Prostate gland (tissue), 2 donors: ENCODE measurements around the gene PPY. TPM values are rescaled to one million over a fixed set of nuclear protein-coding genes. Genes with fewer than 3 reads are reported as not detected.
A peak's percentile ranks its signal among the peaks of the same experiment; 100 is the strongest.

Source experiments
- DNase-seq: peaks from one replicate; pipeline ENCODE4 v3.0.0-alpha.2; 2019; ENCODE audit warnings: low spot score
- H3K27ac ChIP-seq, 2 donors: fragments of 200-600 bp; sonication (generic); 2 replicates each; pipeline ENCODE4 v1.5.1; 2017 to 2019
- H3K27me3 ChIP-seq: fragments of 200-600 bp; sonication (generic); replicated peaks from 2 replicates; pipeline ENCODE4 v1.5.1; 2019; ENCODE audit not compliant: insufficient read depth
- H3K36me3 ChIP-seq, 2 donors: fragments of 200-600 bp; sonication (generic); 1 replicate in 1 of 2; 2 replicates in 1 of 2; pipeline versions ENCODE4 v1.5.1 to v1.8.1; 2017 to 2019
- H3K4me1 ChIP-seq: fragments of 200-600 bp; sonication (generic); replicated peaks from 2 replicates; pipeline ENCODE4 v1.5.1; 2019
- H3K4me3 ChIP-seq, 2 donors: fragments of 200-600 bp; sonication (generic); 2 replicates each; pipeline ENCODE4 v1.5.1; 2017 to 2019
- H3K9me3 ChIP-seq: fragments of 200-600 bp; sonication (generic); 2 replicates; pipeline ENCODE4 v1.5.1; 2017
- POLR2A ChIP-seq: fragments of 450-650 bp; IDR thresholded peaks from one replicate; pipeline ENCODE4 v1.6.1; 2016; ENCODE audit warnings: antibody characterized with exemption, mild to moderate bottlenecking
- POLR2AphosphoS5 ChIP-seq: sonication (generic); formaldehyde crosslinking; IDR thresholded peaks from one replicate; pipeline ENCODE4 v1.6.1; 2017; ENCODE audit warnings: antibody characterized with exemption
- WGBS: methylation state at CpG from one replicate; pipeline ENCODE4 v1.1.5; 2018; 5-methylcytosine and 5-hydroxymethylcytosine counted together
- intact Hi-C: fragments of 100-400 bp; cut with DNase I; formaldehyde crosslinking; loops from one replicate; pipeline ENCODE4 v1.14.2; 2022
- total RNA-seq, 2 donors: library from RNA; depleted of rRNA; stranded (reverse); fragments of >200 nt; gene quantifications; one replicate each; pipeline ENCODE4 v1.1.0, GENCODE V29; 2016
- TF ChIP-seq, protein P1 (sequence below), 4 experiments: fragments of 200-600 bp in 2 of 4; fragments of 450-650 bp in 2 of 4; sonication (generic) in 2 of 4; IDR thresholded peaks; 1 replicate in 3 of 4; 2 replicates in 1 of 4; pipeline ENCODE4 v1.5.1; 2016 to 2019; ENCODE audit warnings: antibody characterized with exemption in 4 of 4, mild to moderate bottlenecking in 2 of 4, moderate library complexity in 2 of 4

Gene PPY
- total RNA-seq, 2 donors from 2014 or later = not detected

DNA sequence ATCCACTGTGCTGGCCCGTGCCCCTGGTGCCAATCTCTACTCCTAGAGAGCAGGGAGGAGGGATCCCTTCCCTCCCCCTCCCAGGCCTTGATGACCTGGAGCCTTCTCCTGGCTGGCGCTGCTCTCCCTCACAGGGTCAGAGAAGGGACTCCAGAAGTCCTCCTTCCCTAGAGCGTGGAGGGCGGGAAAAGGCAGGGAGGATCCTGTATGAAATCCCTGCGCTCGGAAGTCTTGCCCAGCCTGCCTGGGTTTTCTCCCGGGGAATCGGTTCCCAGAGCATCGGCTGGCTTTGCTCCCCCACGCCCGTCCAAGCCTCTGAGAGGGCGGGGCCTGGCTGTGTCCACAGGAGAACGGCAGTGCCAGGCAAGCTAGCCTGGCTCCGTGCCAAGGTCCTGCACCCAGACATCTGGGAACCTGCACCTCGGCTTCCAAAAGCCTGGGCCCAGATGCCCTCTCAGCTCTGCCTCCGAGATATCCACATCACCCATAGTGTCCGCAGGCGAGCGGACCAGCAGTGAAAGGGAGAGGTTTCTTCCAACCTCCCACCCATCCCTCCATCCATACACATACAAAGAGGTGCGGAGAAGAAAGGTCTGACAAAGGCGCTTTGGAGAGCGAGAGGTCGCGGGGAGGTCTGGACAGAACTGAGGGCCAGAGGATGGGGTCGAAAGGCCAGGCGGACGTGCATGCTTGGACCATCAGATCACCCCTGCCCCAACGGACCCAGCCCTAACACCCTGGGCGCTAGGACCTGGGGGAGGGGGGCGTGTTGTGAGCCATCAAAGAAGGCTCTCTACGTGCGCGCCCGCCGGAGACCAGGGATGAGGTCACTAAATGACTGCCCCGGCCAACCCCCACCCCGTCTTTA is 36.1 kb downstream of the PPY start:
- peak overlapping the region; percentile 79 to 86 for H3K27ac ChIP-seq
- peaks cover 6% of the 10 kb centered on the region for H3K4me1 ChIP-seq
- no peaks in the 10 kb centered on the region for H3K9me3 ChIP-seq
- 4% methylated on average over 37 of the region's 37 CpGs for WGBS
- peak overlapping the region; percentile 52 to 56 for H3K4me3 ChIP-seq
- no peaks in the 10 kb centered on the region for H3K36me3 ChIP-seq
- no peaks in the 10 kb centered on the region for H3K27me3 ChIP-seq
- DNase-seq = no peak
- intact Hi-C loops = no loop called here
- TF ChIP-seq POLR2A = no peak
- no peak for TF ChIP-seq POLR2AphosphoS5
- TF ChIP-seq, protein P1, sequence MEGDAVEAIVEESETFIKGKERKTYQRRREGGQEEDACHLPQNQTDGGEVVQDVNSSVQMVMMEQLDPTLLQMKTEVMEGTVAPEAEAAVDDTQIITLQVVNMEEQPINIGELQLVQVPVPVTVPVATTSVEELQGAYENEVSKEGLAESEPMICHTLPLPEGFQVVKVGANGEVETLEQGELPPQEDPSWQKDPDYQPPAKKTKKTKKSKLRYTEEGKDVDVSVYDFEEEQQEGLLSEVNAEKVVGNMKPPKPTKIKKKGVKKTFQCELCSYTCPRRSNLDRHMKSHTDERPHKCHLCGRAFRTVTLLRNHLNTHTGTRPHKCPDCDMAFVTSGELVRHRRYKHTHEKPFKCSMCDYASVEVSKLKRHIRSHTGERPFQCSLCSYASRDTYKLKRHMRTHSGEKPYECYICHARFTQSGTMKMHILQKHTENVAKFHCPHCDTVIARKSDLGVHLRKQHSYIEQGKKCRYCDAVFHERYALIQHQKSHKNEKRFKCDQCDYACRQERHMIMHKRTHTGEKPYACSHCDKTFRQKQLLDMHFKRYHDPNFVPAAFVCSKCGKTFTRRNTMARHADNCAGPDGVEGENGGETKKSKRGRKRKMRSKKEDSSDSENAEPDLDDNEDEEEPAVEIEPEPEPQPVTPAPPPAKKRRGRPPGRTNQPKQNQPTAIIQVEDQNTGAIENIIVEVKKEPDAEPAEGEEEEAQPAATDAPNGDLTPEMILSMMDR (IDR thresholded peaks at IDR 0.05) = no peak

DNA sequence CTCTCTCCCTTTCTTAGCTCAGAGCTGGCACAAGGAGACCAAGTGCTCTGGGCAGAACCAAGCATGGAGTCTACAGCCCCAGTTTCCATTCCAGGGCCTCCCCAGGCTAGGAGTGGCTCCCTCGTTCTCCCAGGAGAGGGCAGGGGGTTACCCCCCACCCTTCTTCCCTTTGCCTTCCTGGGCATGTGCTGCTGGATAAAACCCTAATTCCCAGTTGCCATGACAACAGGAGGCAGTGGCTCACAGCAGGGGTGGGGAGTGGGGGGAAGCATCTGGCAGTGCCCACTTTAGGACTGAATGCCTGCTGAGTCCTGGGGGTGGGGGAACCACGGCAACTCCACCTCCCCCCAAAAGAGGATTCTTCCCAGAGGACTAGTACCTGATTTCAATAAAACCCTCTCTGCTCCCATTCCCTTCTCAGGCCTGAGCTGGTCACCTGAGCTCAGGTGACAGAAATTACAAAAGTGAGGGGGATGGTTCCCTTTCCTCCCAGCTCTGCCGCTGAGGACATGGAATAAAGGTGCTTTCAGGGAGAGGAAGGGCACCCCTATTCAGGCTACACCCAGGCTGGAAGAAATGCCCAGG is 36.8 kb downstream of the PPY start:
- TF ChIP-seq POLR2A = no peak
- TF ChIP-seq, protein P1 (IDR thresholded peaks at IDR 0.05) = no peak
- TF ChIP-seq POLR2AphosphoS5 = no peak
- Histone ChIP-seq H3K4me3 (peak overlapping the region in 1 of 2 donors; percentile 52), H3K4me1 (peaks cover 6% of the 10 kb centered on the region), H3K36me3 (no peaks in the 10 kb centered on the region), H3K27ac (peak overlapping the region; percentile 79 to 86), H3K9me3 (no peaks in the 10 kb centered on the region), H3K27me3 (no peaks in the 10 kb centered on the region)
- DNase-seq = no peak
- 43% methylated on average over 3 of the region's 3 CpGs for WGBS
- intact Hi-C loops = no loop called here

DNA sequence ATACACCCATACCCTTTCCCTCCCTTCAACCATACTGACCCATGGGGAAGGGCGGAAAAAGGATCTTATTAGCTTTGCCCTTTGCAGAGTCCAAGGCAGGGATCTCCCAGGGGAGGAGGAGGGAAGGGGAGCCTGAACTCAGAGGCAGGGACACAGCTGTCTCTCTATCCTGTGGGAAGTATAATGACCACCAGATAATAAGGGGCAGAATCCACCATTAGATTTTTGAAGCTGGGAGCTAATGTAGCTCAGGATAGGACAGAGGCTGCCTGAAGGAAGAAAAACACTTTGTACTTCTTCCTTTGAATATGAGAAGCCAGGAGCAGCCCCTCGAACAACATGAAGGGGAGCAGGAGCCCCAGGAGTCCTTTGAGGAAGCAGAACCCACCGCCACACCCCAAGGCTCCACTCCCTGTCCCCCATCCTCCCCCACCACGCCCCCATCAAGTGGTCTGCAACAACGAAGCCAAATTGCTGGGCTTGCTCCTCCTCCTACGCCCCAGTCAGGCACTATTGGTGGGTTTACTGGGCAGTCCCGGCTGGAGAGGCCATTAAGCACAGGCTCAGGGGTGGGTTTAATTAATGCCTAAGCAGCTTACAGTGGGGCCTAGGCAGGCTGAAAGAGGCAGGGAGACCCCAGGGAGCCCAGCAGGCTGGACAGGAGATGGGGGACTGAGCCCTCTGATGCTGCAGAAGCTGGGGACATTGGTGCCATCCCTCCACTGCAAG is 40.3 kb downstream of the PPY start:
- DNase-seq = no peak
- WGBS = 62% methylated on average over 7 of the region's 7 CpGs
- no peaks in the 10 kb centered on the region for H3K27me3 ChIP-seq
- peaks cover 6% of the 10 kb centered on the region for H3K4me1 ChIP-seq
- H3K36me3 ChIP-seq = no peaks in the 10 kb centered on the region
- intact Hi-C loops = no loop called here
- TF ChIP-seq, protein P1 (IDR thresholded peaks at IDR 0.05) = no peak
- TF ChIP-seq POLR2AphosphoS5 (no peak), POLR2A (no peak)
- no peak overlapping the region for H3K27ac ChIP-seq
- no peaks in the 10 kb centered on the region for H3K9me3 ChIP-seq
- no peak overlapping the region for H3K4me3 ChIP-seq

DNA sequence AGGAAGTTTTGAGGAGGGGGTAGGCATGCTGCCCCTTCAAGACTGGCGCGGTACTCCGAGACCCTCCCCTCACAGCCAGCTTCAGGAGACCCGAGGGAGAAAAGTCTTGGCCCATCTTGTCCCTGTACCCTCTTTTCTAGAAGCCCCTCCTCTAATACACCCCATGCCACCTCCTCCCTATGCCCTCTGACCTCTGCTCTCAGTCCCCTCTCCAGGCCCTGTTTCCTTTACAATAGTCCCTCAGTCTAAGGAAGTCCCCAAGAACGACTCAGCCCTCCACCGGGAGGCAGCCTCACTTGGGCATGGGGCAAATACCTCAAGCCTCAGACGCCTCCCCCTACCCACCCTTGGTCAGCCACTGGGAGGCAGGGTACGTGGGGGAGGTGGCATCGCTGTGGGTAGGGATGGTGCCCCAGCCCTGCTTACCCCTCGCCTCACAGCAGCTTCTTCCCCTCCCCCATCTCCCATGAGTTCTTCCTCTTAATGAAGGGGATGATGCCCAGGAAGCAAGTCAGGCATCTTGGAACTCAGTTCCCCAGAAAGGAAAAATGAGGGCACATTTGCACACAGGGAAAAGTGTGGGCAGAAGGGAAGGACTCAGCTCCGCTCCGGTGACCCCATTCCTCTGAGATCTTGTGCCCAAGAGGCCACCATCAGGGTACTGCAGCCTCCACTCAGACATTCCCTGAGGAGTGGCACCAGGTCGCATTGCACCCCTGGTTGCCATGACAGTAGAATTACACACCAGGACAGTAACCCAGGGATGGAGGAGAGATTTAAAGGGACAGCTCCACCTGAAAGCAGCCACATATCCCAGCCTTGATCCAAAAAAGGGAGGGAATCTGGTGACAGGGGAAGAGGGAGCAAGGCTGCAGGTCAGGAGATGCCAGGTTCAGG is 41.2 kb downstream of the PPY start:
- Histone ChIP-seq H3K4me1 (peaks cover 3% of the 10 kb centered on the region), H3K4me3 (peak overlapping the region; percentile 26 to 35), H3K9me3 (no peaks in the 10 kb centered on the region), H3K36me3 (no peaks in the 10 kb centered on the region), H3K27me3 (no peaks in the 10 kb centered on the region), H3K27ac (no peak overlapping the region)
- intact Hi-C loops = no loop called here
- 29% methylated on average over 13 of the region's 13 CpGs for WGBS
- DNase-seq = no peak
- TF ChIP-seq, protein P1 (IDR thresholded peaks at IDR 0.05) = no peak
- TF ChIP-seq POLR2AphosphoS5 (no peak), POLR2A (no peak)
